Measurements from ENCODE around the gene RAB30.

DNA sequence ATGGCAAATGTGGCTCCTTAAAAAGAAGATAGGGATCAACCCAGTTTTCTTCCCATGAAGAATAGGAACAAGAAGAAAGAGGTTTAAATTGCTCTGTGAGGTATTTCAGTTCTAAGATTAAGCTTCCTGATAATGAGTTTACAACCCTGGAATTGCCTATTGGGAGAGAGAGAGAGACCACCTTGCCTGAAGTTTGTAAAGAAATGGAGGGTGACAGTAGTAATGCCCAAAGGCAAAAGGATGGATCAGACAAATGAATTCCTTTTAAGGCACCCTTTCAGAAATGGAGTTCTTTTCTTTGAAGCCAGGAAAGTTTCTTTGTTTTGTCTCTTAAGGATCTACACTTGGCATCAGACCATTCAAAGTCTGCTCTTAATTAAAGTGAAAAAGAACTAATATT, 95.8 kb downstream of the RAB30 start:
- TF ChIP-seq EZH2 (optimal IDR thresholded peaks at IDR 0.05; ENCODE audit: low read depth, low read length): no peak
- TF ChIP-seq, protein P1, sequence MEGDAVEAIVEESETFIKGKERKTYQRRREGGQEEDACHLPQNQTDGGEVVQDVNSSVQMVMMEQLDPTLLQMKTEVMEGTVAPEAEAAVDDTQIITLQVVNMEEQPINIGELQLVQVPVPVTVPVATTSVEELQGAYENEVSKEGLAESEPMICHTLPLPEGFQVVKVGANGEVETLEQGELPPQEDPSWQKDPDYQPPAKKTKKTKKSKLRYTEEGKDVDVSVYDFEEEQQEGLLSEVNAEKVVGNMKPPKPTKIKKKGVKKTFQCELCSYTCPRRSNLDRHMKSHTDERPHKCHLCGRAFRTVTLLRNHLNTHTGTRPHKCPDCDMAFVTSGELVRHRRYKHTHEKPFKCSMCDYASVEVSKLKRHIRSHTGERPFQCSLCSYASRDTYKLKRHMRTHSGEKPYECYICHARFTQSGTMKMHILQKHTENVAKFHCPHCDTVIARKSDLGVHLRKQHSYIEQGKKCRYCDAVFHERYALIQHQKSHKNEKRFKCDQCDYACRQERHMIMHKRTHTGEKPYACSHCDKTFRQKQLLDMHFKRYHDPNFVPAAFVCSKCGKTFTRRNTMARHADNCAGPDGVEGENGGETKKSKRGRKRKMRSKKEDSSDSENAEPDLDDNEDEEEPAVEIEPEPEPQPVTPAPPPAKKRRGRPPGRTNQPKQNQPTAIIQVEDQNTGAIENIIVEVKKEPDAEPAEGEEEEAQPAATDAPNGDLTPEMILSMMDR (IDR thresholded peaks at IDR 0.05; ENCODE audit: low read length): no peak
- no peak for TF ChIP-seq EZH2phosphoT487 (IDR thresholded peaks at IDR 0.05; ENCODE audit: low read length)

Measured in MM.1S (cell line).